PC-3 (cell line): ENCODE measurements around the gene LEKR1. TPM values are rescaled to one million over a fixed set of nuclear protein-coding genes. Genes with fewer than 3 reads are reported as not detected.
"Not testable (repeated sequence)": the region's sequence is repeated elsewhere in the genome, so short reads cannot be mapped to it uniquely, and the experiment has no call there.

ENCODE experiments used
- ATAC-seq: fragments of 200-7000 bp; cut with Tn5 transposase; 2 replicates; pipeline ENCODE4 v1.9.1; 2020; ENCODE audit warnings: mild to moderate bottlenecking, moderate library complexity
- BruUV-seq: library from RNA; stranded (reverse); fragments of 400-500 nt; replicated peaks from 2 replicates; lab custom pipeline; 2021; lab: Mats Ljungman, UMichigan
- CTCF ChIA-PET: fragments of 300-600 bp; sonication (Branson Sonifier 250); formaldehyde crosslinking; loops from one replicate; lab custom pipeline; 2022; ENCODE audit warnings: antibody characterized with exemption; lab: Charles Lee
- POLR2A ChIA-PET: fragments of 300-600 bp; sonication (Branson Sonifier 250); formaldehyde crosslinking; loops from one replicate; lab custom pipeline; 2022; ENCODE audit warnings: antibody characterized with exemption; ENCODE audit not compliant: unreplicated experiment; lab: Charles Lee
- DNase-seq: peaks from one replicate; pipeline ENCODE4 v3.0.0-alpha.2; 2015
- H2AFZ ChIP-seq: fragments of 300-600 bp; sonication (generic); 2 replicates; pipeline ENCODE4 v1.6.0; 2016; ENCODE audit warnings: antibody characterized with exemption, low read length
- H3F3A ChIP-seq: fragments of 300-600 bp; sonication (generic); one replicate; pipeline ENCODE4 v1.6.0; 2017; ENCODE audit warnings: antibody characterized with exemption, low read length, control low read depth, mild to moderate bottlenecking; ENCODE audit not compliant: unreplicated experiment
- H3K27ac ChIP-seq: fragments of 300-600 bp; sonication (generic); 2 replicates; pipeline ENCODE4 v1.5.1; 2016; ENCODE audit warnings: mild to moderate bottlenecking, low read length
- H3K27me3 ChIP-seq: fragments of 300-600 bp; sonication (generic); 2 replicates; pipeline ENCODE4 v1.6.1; 2016; ENCODE audit warnings: low read length, mixed read lengths
- H3K36me3 ChIP-seq: fragments of 300-600 bp; sonication (generic); 2 replicates; pipeline ENCODE4 v1.6.1; 2016; ENCODE audit warnings: low read depth, mixed run types, low read length, mixed read lengths
- H3K4me1 ChIP-seq: fragments of 300-600 bp; sonication (generic); 2 replicates; pipeline ENCODE4 v1.5.1; 2016; ENCODE audit warnings: low read length; ENCODE audit not compliant: insufficient read depth
- H3K4me2 ChIP-seq: fragments of 300-600 bp; sonication (generic); 2 replicates; pipeline ENCODE4 v1.6.0; 2016; ENCODE audit warnings: low read length
- H3K4me3 ChIP-seq: fragments of 300-600 bp; sonication (generic); 2 replicates; pipeline ENCODE4 v1.5.1; 2016; ENCODE audit warnings: mild to moderate bottlenecking, low read length, mixed read lengths
- H3K79me2 ChIP-seq: fragments of 300-600 bp; sonication (generic); 2 replicates; pipeline ENCODE4 v1.6.1; 2017; ENCODE audit warnings: low read length, mixed read lengths
- H3K9ac ChIP-seq: fragments of 300-600 bp; sonication (generic); 2 replicates; pipeline ENCODE4 v1.6.0; 2016; ENCODE audit warnings: mild to moderate bottlenecking, low read length
- H3K9me2 ChIP-seq: fragments of 300-600 bp; sonication (generic); replicated peaks from 2 replicates; pipeline ENCODE4 v1.6.1; 2016; ENCODE audit warnings: mixed run types, low read length, mixed read lengths
- H3K9me3 ChIP-seq: fragments of 300-600 bp; sonication (generic); 2 replicates; pipeline ENCODE4 v1.6.1; 2016; ENCODE audit warnings: low read length, mixed read lengths
- H4K20me1 ChIP-seq: fragments of 300-600 bp; sonication (generic); 2 replicates; pipeline ENCODE4 v1.6.1; 2016; ENCODE audit warnings: low read length, mixed read lengths
- CTCF ChIP-seq: fragments of 300-600 bp; sonication (generic); conservative IDR thresholded peaks from 2 replicates; pipeline ENCODE4 v1.5.1; 2017; ENCODE audit warnings: antibody characterized with exemption, low read depth, mild to moderate bottlenecking, low read length
- EZH2 ChIP-seq: fragments of 300-600 bp; sonication (generic); IDR thresholded peaks from one replicate; pipeline ENCODE4 v1.6.1; 2017; ENCODE audit warnings: antibody characterized with exemption, mild to moderate bottlenecking, low read length; ENCODE audit not compliant: unreplicated experiment
- EZH2phosphoT487 ChIP-seq: fragments of 300-600 bp; sonication (generic); IDR thresholded peaks from 2 replicates; pipeline ENCODE4 v1.6.1; 2018; ENCODE audit warnings: mild to moderate bottlenecking, antibody characterized with exemption, low read length, borderline replicate concordance
- intact Hi-C: fragments of 100-400 bp; cut with micrococcal nuclease; formaldehyde crosslinking; loops from 2 replicates; pipeline ENCODE4 v1.9.0; 2023
- total RNA-seq: library from RNA; depleted of rRNA; stranded (reverse); fragments of >200 nt; gene quantifications from 2 replicates; pipeline ENCODE4 v1.2.3, GENCODE V29; 2014

The LEKR1 gene
- total RNA-seq, 1 experiment from 2014 or later = 0.15 TPM

- Histone ChIP-seq H3K4me2 (no peak overlapping the region), H3K27me3 (no peaks in the 10 kb centered on the region), H2AFZ (no peak overlapping the region), H3K4me3 (no peak overlapping the region), H3K4me1 (no peaks in the 10 kb centered on the region), H3K9me2 (no peaks in the 10 kb centered on the region), H3K27ac (no peak overlapping the region), H3F3A (no peaks in the 10 kb centered on the region), H3K36me3 (no peaks in the 10 kb centered on the region), H3K9me3 (no peaks in the 10 kb centered on the region), H3K79me2 (no peaks in the 10 kb centered on the region), H3K9ac (no peak overlapping the region), H4K20me1 (no peaks in the 10 kb centered on the region)
- POLR2A ChIA-PET = no interaction called here
- ATAC-seq (no peak), DNase-seq (no peak)
- TF ChIP-seq EZH2 (no peak), CTCF (no peak), EZH2phosphoT487 (no peak)
- intact Hi-C loops = no loop called here
- CTCF ChIA-PET = no interaction called here
- BruUV-seq = no TSS peak
Measured at GRCh38 chr3:156957715-156958114, 131.6 kb downstream of the LEKR1 start.

- intact Hi-C loops = no loop called here
- TF ChIP-seq CTCF = no peak
- TF ChIP-seq EZH2 = no peak
- no peak for TF ChIP-seq EZH2phosphoT487
Measured at GRCh38 chr3:156963096-156963495, 136.9 kb downstream of the LEKR1 start.

DNA sequence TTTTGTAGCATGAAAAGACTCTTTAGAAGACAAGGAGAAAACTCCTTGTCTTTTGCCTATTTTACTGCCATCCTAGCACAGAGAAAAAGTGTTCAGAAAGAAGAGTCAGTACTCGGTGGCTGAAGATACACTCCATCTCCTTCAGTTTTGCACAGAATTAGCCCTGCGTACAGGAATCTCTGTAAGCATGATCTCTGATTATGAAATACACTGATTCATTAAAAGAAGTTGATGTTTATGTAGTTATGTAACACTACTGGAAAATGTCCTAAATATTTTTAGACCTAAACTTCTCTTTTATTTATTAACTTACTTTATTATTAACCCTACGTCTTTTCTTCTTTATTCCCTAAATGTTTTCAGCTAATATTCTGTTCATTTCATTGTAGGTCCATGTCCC, 138.4 kb downstream of the LEKR1 start:
- DNase-seq = no peak

More at GRCh38 chr3:156963096-156963495, 136.9 kb downstream of the LEKR1 start:
- H3K4me1 ChIP-seq = no peaks in the 10 kb centered on the region
- ATAC-seq (peak; percentile 22; the same call in 1 of the 2 replicates), DNase-seq (no peak)
- POLR2A ChIA-PET = no interaction called here
- no peaks in the 10 kb centered on the region for H3K79me2 ChIP-seq
- H3K27ac ChIP-seq = no peak overlapping the region
- H3K9me2 ChIP-seq = no peaks in the 10 kb centered on the region
- H3K9ac ChIP-seq = no peak overlapping the region
- H3K27me3 ChIP-seq = no peaks in the 10 kb centered on the region
- H3K9me3 ChIP-seq = no peaks in the 10 kb centered on the region
- no peaks in the 10 kb centered on the region for H3F3A ChIP-seq
- CTCF ChIA-PET = no interaction called here
- no peak overlapping the region for H2AFZ ChIP-seq
- H3K36me3 ChIP-seq = no peaks in the 10 kb centered on the region
- no peak overlapping the region for H3K4me2 ChIP-seq
- no peaks in the 10 kb centered on the region for H4K20me1 ChIP-seq
- H3K4me3 ChIP-seq = no peak overlapping the region
- BruUV-seq = no TSS peak

GRCh38 chr3:156966349-156966748, 140.2 kb downstream of the LEKR1 start:
- not testable (repeated sequence) for BruUV-seq

More for the DNA sequence above, 138.4 kb downstream of the LEKR1 start:
- ChIA-PET CTCF (no interaction called here), POLR2A (no interaction called here)
- no peak overlapping the region for H2AFZ ChIP-seq
- H3K9ac ChIP-seq = no peak overlapping the region
- H3K9me2 ChIP-seq = no peaks in the 10 kb centered on the region
- no peak for ATAC-seq
- no peaks in the 10 kb centered on the region for H3K79me2 ChIP-seq
- no peak overlapping the region for H3K27ac ChIP-seq
- no peaks in the 10 kb centered on the region for H3K4me1 ChIP-seq
- no peaks in the 10 kb centered on the region for H3F3A ChIP-seq
- H4K20me1 ChIP-seq = no peaks in the 10 kb centered on the region
- H3K27me3 ChIP-seq = no peaks in the 10 kb centered on the region
- no peak overlapping the region for H3K4me3 ChIP-seq
- no peak overlapping the region for H3K4me2 ChIP-seq
- no TSS peak for BruUV-seq
- intact Hi-C loops = no loop called here
- H3K9me3 ChIP-seq = no peaks in the 10 kb centered on the region
- TF ChIP-seq EZH2phosphoT487 (no peak), EZH2 (no peak), CTCF (no peak)
- H3K36me3 ChIP-seq = no peaks in the 10 kb centered on the region

More at GRCh38 chr3:156966349-156966748, 140.2 kb downstream of the LEKR1 start:
- H3K27me3 ChIP-seq, CTCF ChIA-PET, POLR2A ChIA-PET, H2AFZ ChIP-seq, intact Hi-C loops, H3K4me2 ChIP-seq, H4K20me1 ChIP-seq, H3K36me3 ChIP-seq, ATAC-seq, H3K79me2 ChIP-seq, H3K4me1 ChIP-seq, H3K9ac ChIP-seq, H3K27ac ChIP-seq, H3K9me3 ChIP-seq, H3F3A ChIP-seq, H3K4me3 ChIP-seq, DNase-seq, H3K9me2 ChIP-seq: not testable (repeated sequence)
